SK-N-SH treated with all-trans-retinoic acid at 6 μM for 48 hours (cell line): ENCODE measurements around the gene WNT9B.

Experiments used
- ATAC-seq: fragments of 200-7000 bp; cut with Tn5 transposase; 3 replicates; pipeline ENCODE4 v1.9.1; 2020; ENCODE audit warnings: mild to moderate bottlenecking, moderate library complexity
- ARNTL ChIP-seq: fragments of 450-650 bp; formaldehyde crosslinking; IDR thresholded peaks from 2 replicates; pipeline ENCODE4 v1.5.0; 2020; ENCODE audit warnings: low read depth, mild to moderate bottlenecking, moderate library complexity, borderline replicate concordance
- BACH2 ChIP-seq: fragments of 250-450 bp; sonication (Bioruptor Pico); IDR thresholded peaks from 2 replicates; pipeline ENCODE4 v1.9.0; 2021; ENCODE audit warnings: mild to moderate bottlenecking, borderline replicate concordance
- CSDC2 ChIP-seq: fragments of 250-450 bp; sonication (Bioruptor Pico); IDR thresholded peaks from 2 replicates; pipeline ENCODE4 v1.5.0; 2020; ENCODE audit warnings: mild to moderate bottlenecking, moderate library complexity
- GLIS3 ChIP-seq: fragments of 250-450 bp; sonication (Bioruptor Pico); IDR thresholded peaks from 2 replicates; pipeline ENCODE4 v1.5.0; 2020; ENCODE audit warnings: mild to moderate bottlenecking, moderate library complexity
- ISL1 ChIP-seq: fragments of 250-450 bp; sonication (Bioruptor Pico); IDR thresholded peaks from 2 replicates; pipeline ENCODE4 v2.1.2; 2022; ENCODE audit warnings: mild to moderate bottlenecking, moderate library complexity
- OSR1 ChIP-seq: fragments of 250-450 bp; sonication (Bioruptor Pico); IDR thresholded peaks from 2 replicates; pipeline ENCODE4 v1.8.0; 2022; ENCODE audit warnings: moderate library complexity, mild to moderate bottlenecking, inconsistent platforms
- PPARA ChIP-seq: fragments of 250-450 bp; sonication (Bioruptor Pico); IDR thresholded peaks from 2 replicates; pipeline ENCODE4 v1.5.0; 2020; ENCODE audit warnings: mild to moderate bottlenecking, borderline replicate concordance
- RARB ChIP-seq: fragments of 250-450 bp; sonication (Bioruptor Pico); IDR thresholded peaks from 2 replicates; pipeline ENCODE4 v1.8.0; 2021; ENCODE audit warnings: mild to moderate bottlenecking, moderate library complexity
- SNAI2 ChIP-seq: fragments of 250-450 bp; sonication (Bioruptor Pico); IDR thresholded peaks from 2 replicates; pipeline ENCODE4 v1.5.0; 2020; ENCODE audit warnings: mild to moderate bottlenecking, moderate library complexity
- TCF4 ChIP-seq: fragments of 250-450 bp; sonication (Bioruptor Pico); IDR thresholded peaks from 2 replicates; pipeline ENCODE4 v1.8.0; 2021; ENCODE audit warnings: mild to moderate bottlenecking, moderate library complexity, borderline replicate concordance
- TOX ChIP-seq: fragments of 250-450 bp; sonication (Bioruptor Pico); IDR thresholded peaks from 2 replicates; pipeline ENCODE4 v1.8.0; 2021; ENCODE audit warnings: mild to moderate bottlenecking, moderate library complexity, borderline replicate concordance
- ZC3H10 ChIP-seq: fragments of 250-450 bp; sonication (Bioruptor Pico); IDR thresholded peaks from 2 replicates; pipeline ENCODE4 v1.5.1; 2021; ENCODE audit warnings: mild to moderate bottlenecking, moderate library complexity
- ZFP30 ChIP-seq: fragments of 450-650 bp; formaldehyde crosslinking; IDR thresholded peaks from 2 replicates; pipeline ENCODE4 v1.5.0; 2022; ENCODE audit warnings: mild to moderate bottlenecking, moderate library complexity
- ZNF565 ChIP-seq: fragments of 450-650 bp; formaldehyde crosslinking; conservative IDR thresholded peaks from 2 replicates; pipeline ENCODE4 v1.5.0; 2020; ENCODE audit warnings: low read depth, mild to moderate bottlenecking, moderate library complexity
- ZNF70 ChIP-seq: fragments of 450-650 bp; formaldehyde crosslinking; IDR thresholded peaks from 2 replicates; pipeline ENCODE4 v1.5.0; 2020; ENCODE audit warnings: mild to moderate bottlenecking, moderate library complexity
- ZNF8 ChIP-seq: fragments of 450-650 bp; formaldehyde crosslinking; IDR thresholded peaks from 2 replicates; pipeline ENCODE4 v1.5.0; 2020; ENCODE audit warnings: mild to moderate bottlenecking, moderate library complexity
- TF ChIP-seq, protein P1 (sequence below): fragments of 250-450 bp; sonication (Bioruptor Pico); IDR thresholded peaks from 2 replicates; pipeline ENCODE4 v1.8.0; 2020; ENCODE audit warnings: mild to moderate bottlenecking, moderate library complexity, borderline replicate concordance
- TF ChIP-seq, protein P2 (sequence below): fragments of 250-450 bp; sonication (Bioruptor Pico); IDR thresholded peaks from 2 replicates; pipeline ENCODE4 v1.5.0; 2020; ENCODE audit warnings: mild to moderate bottlenecking, moderate library complexity
- TF ChIP-seq, protein P3 (sequence below): fragments of 250-450 bp; sonication (Bioruptor Pico); IDR thresholded peaks from 2 replicates; pipeline ENCODE4 v1.5.1; 2020; ENCODE audit warnings: low read depth, mild to moderate bottlenecking, moderate library complexity
- TF ChIP-seq, protein P4 (sequence below): fragments of 250-450 bp; sonication (Bioruptor Pico); IDR thresholded peaks from 2 replicates; pipeline ENCODE4 v1.8.0; 2021; ENCODE audit warnings: low read depth, mild to moderate bottlenecking, moderate library complexity, borderline replicate concordance

WNT9B gene

DNA sequence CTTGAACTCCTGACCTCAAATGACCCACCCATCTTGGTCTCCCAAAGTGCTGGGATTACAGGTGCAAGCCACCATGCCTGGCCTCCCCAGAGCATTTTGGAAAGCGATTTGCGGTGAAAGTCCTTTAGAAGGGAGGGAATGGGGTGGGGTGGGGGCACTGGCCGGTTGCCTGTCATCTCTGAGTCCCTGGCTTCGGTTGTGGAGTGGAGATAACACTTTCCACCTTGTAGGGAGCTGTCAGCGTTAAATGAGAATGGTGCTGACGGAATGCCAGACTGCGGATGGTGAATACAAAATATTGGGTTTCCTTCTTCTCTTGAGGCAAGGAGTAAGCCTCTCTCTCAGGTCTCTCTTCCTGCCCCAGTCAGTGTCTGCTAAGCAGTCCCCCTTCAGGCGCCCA lies 27.7 kb upstream of the WNT9B start:
- TF ChIP-seq ZNF70 (CRISPR knock-in tag): no peak
- TF ChIP-seq ARNTL (CRISPR knock-in tag): no peak
- TF ChIP-seq ZNF565: no peak
- TF ChIP-seq BACH2 (CRISPR knock-in tag): no peak
- TF ChIP-seq, protein P1, sequence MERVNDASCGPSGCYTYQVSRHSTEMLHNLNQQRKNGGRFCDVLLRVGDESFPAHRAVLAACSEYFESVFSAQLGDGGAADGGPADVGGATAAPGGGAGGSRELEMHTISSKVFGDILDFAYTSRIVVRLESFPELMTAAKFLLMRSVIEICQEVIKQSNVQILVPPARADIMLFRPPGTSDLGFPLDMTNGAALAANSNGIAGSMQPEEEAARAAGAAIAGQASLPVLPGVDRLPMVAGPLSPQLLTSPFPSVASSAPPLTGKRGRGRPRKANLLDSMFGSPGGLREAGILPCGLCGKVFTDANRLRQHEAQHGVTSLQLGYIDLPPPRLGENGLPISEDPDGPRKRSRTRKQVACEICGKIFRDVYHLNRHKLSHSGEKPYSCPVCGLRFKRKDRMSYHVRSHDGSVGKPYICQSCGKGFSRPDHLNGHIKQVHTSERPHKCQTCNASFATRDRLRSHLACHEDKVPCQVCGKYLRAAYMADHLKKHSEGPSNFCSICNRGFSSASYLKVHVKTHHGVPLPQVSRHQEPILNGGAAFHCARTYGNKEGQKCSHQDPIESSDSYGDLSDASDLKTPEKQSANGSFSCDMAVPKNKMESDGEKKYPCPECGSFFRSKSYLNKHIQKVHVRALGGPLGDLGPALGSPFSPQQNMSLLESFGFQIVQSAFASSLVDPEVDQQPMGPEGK (CRISPR knock-in tag): no peak
- TF ChIP-seq, protein P2, sequence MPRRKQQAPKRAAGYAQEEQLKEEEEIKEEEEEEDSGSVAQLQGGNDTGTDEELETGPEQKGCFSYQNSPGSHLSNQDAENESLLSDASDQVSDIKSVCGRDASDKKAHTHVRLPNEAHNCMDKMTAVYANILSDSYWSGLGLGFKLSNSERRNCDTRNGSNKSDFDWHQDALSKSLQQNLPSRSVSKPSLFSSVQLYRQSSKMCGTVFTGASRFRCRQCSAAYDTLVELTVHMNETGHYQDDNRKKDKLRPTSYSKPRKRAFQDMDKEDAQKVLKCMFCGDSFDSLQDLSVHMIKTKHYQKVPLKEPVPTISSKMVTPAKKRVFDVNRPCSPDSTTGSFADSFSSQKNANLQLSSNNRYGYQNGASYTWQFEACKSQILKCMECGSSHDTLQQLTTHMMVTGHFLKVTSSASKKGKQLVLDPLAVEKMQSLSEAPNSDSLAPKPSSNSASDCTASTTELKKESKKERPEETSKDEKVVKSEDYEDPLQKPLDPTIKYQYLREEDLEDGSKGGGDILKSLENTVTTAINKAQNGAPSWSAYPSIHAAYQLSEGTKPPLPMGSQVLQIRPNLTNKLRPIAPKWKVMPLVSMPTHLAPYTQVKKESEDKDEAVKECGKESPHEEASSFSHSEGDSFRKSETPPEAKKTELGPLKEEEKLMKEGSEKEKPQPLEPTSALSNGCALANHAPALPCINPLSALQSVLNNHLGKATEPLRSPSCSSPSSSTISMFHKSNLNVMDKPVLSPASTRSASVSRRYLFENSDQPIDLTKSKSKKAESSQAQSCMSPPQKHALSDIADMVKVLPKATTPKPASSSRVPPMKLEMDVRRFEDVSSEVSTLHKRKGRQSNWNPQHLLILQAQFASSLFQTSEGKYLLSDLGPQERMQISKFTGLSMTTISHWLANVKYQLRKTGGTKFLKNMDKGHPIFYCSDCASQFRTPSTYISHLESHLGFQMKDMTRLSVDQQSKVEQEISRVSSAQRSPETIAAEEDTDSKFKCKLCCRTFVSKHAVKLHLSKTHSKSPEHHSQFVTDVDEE (CRISPR knock-in tag): no peak
- TF ChIP-seq, protein P3, sequence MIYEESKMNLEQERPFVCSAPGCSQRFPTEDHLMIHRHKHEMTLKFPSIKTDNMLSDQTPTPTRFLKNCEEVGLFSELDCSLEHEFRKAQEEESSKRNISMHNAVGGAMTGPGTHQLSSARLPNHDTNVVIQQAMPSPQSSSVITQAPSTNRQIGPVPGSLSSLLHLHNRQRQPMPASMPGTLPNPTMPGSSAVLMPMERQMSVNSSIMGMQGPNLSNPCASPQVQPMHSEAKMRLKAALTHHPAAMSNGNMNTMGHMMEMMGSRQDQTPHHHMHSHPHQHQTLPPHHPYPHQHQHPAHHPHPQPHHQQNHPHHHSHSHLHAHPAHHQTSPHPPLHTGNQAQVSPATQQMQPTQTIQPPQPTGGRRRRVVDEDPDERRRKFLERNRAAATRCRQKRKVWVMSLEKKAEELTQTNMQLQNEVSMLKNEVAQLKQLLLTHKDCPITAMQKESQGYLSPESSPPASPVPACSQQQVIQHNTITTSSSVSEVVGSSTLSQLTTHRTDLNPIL: no peak
- TF ChIP-seq GLIS3 (CRISPR knock-in tag): no peak
- no peak for TF ChIP-seq TOX (CRISPR knock-in tag)
- TF ChIP-seq ZC3H10 (CRISPR knock-in tag): no peak
- TF ChIP-seq ZFP30: no peak
- no peak for TF ChIP-seq PPARA (CRISPR knock-in tag)
- TF ChIP-seq RARB (CRISPR knock-in tag): no peak
- TF ChIP-seq SNAI2 (CRISPR knock-in tag): no peak
- no peak for TF ChIP-seq ZNF8 (CRISPR knock-in tag)
- no peak for TF ChIP-seq ISL1
- no peak for TF ChIP-seq TCF4 (CRISPR knock-in tag)
- TF ChIP-seq CSDC2: no peak
- TF ChIP-seq OSR1 (CRISPR knock-in tag): no peak

DNA sequence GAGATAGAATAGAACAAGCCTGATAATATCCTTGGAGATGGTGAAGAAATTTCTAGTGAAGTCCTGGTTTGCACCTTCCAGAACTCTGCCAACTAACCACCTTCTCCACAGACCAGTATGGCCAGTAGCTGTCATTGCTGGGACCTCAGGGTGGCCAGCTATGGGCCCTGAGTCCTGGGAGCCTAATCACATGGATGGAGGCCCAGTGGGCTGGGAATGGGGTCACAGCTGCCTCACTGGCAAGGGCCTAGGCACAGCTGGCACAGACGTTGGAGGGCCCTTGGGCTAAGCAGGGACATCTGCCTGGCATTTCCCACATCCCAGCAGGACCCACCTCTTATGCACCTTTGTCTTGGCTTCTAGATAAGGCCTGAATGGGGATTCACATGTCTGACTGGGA lies 25.3 kb upstream of the WNT9B start:
- TF ChIP-seq, protein P3: no peak
- no peak for TF ChIP-seq ZC3H10 (CRISPR knock-in tag)
- ATAC-seq: no peak

More for the DNA sequence above, 27.7 kb upstream of the WNT9B start:
- ATAC-seq: no peak

DNA sequence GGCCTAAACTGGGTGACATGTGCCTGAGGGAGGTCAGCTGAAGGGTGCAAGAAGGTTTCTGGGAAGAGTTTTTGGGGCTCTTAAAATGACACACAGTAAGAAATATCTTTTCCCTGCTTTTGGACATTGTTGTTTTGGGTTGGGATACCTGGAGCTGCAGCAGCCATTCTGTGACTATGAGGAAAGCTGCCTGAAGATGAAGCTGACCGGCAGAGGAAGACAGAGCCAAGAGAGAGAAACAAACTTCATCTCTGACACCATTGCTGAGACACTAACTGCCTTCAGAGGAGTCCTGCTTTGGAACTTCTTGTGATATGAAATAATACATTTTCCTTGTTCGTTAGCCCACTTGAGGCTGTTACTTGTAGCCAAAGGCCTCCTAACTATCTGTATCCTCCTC lies 24.1 kb upstream of the WNT9B start:
- ATAC-seq: no peak
- TF ChIP-seq TCF4 (CRISPR knock-in tag) (no peak), ZFP30 (no peak), OSR1 (CRISPR knock-in tag) (no peak), SNAI2 (CRISPR knock-in tag) (no peak), ISL1 (no peak), CSDC2 (no peak), ZC3H10 (CRISPR knock-in tag) (no peak), ARNTL (CRISPR knock-in tag) (no peak), ZNF8 (CRISPR knock-in tag) (no peak), ZNF565 (no peak), GLIS3 (CRISPR knock-in tag) (no peak), ZNF70 (CRISPR knock-in tag) (no peak)
- TF ChIP-seq, protein P4, sequence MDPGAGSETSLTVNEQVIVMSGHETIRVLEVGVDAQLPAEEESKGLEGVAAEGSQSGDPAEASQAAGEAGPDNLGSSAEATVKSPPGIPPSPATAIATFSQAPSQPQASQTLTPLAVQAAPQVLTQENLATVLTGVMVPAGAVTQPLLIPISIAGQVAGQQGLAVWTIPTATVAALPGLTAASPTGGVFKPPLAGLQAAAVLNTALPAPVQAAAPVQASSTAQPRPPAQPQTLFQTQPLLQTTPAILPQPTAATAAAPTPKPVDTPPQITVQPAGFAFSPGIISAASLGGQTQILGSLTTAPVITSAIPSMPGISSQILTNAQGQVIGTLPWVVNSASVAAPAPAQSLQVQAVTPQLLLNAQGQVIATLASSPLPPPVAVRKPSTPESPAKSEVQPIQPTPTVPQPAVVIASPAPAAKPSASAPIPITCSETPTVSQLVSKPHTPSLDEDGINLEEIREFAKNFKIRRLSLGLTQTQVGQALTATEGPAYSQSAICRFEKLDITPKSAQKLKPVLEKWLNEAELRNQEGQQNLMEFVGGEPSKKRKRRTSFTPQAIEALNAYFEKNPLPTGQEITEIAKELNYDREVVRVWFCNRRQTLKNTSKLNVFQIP (CRISPR knock-in tag): no peak
- TF ChIP-seq, protein P1 (CRISPR knock-in tag): no peak
- TF ChIP-seq, protein P3: no peak
